Osteoblast (primary cell): ENCODE data around the gene TAPBP. TPM values are rescaled to one million over a fixed set of nuclear protein-coding genes. Genes with fewer than 3 reads are reported as not detected.

Source experiments
- DNase-seq: peaks from one replicate; pipeline ENCODE4 v3.0.0; 2011; ENCODE audit warnings: low spot score, mixed read lengths; ENCODE audit not compliant: insufficient read length; ENCODE audit errors: missing footprints
- H2AFZ ChIP-seq: 2 replicates; pipeline ENCODE4 v1.6.0; 2011; ENCODE audit warnings: mild to moderate bottlenecking, low read length
- H3K27ac ChIP-seq: 2 replicates; pipeline ENCODE4 v1.5.1; 2011; ENCODE audit warnings: mild to moderate bottlenecking, low read depth, low read length, moderate library complexity
- H3K27me3 ChIP-seq: 2 replicates; pipeline ENCODE4 v1.6.0; 2012; ENCODE audit warnings: mild to moderate bottlenecking, control low read depth, inconsistent platforms, low read length, moderate library complexity; ENCODE audit not compliant: insufficient read depth
- H3K36me3 ChIP-seq: 2 replicates; pipeline ENCODE4 v1.5.1; 2011; ENCODE audit warnings: mild to moderate bottlenecking, low read length, control low read depth, moderate library complexity; ENCODE audit not compliant: insufficient read depth
- H3K4me1 ChIP-seq: 2 replicates; pipeline ENCODE4 v1.5.1; 2011; ENCODE audit warnings: mild to moderate bottlenecking, low read length, control low read depth, moderate library complexity; ENCODE audit not compliant: insufficient read depth
- H3K4me2 ChIP-seq: 2 replicates; pipeline ENCODE4 v1.6.0; 2011; ENCODE audit warnings: mild to moderate bottlenecking, low read length; ENCODE audit not compliant: insufficient read depth
- H3K4me3 ChIP-seq: fragments of 200-600 bp; sonication (generic); 3 replicates; pipeline ENCODE4 v1.5.1; 2012; ENCODE audit warnings: mild to moderate bottlenecking, low read length, inconsistent platforms; ENCODE audit not compliant: insufficient read depth
- H3K79me2 ChIP-seq: 2 replicates; pipeline ENCODE4 v1.6.0; 2012; ENCODE audit warnings: mild to moderate bottlenecking, low read length, control low read depth, inconsistent platforms; ENCODE audit not compliant: insufficient read depth
- H3K9me3 ChIP-seq: 2 replicates; pipeline ENCODE4 v1.5.1; 2011; ENCODE audit warnings: low read depth, low read length, control low read depth
- H4K20me1 ChIP-seq: 2 replicates; pipeline ENCODE4 v1.6.0; 2012; ENCODE audit warnings: mild to moderate bottlenecking, low read length, control low read depth; ENCODE audit not compliant: insufficient read depth
- total RNA-seq: library from RNA; depleted of rRNA; stranded (reverse); fragments of >200 nt; gene quantifications from 2 replicates; pipeline ENCODE4 v1.2.3, GENCODE V29; 2012
- TF ChIP-seq, protein P1 (sequence below): IDR thresholded peaks from 2 replicates; pipeline ENCODE4 v1.5.1; 2011; ENCODE audit warnings: mild to moderate bottlenecking, low read depth, low read length, moderate library complexity; ENCODE audit errors: extremely low read depth

The TAPBP gene
- total RNA-seq, 1 donor: 92.6 TPM

DNA sequence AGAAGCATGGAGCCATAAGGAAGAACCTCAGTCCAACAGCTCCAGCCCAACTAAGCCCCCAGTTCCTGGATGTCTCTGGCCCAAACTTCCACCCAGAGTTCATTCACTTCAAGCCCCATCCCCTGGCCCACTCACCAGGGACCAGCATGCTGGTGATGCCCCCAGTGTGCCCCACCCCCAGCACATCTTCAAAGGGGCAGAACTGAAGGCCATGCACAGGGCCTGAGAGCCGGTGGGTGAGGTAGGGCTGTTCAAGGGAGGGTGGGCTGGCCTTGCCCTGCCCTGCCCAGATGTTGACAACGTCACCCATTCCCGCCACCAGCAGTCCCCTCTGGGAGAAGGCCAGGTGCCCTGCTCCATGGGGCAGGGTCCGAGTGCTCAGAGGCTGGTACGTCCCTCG lies 33.3 kb downstream of the TAPBP start:
- peak; percentile 32 for DNase-seq
- H3K27me3 ChIP-seq: no peaks in the 10 kb centered on the region
- peaks cover 23% of the 10 kb centered on the region for H4K20me1 ChIP-seq
- peaks cover 67% of the 10 kb centered on the region for H3K36me3 ChIP-seq
- H3K9me3 ChIP-seq: no peaks in the 10 kb centered on the region
- H3K27ac ChIP-seq: no peak overlapping the region
- peaks cover 4% of the 10 kb centered on the region for H3K79me2 ChIP-seq
- H3K4me2 ChIP-seq: no peak overlapping the region
- H3K4me3 ChIP-seq: no peak overlapping the region
- H2AFZ ChIP-seq: no peak overlapping the region
- peaks cover 13% of the 10 kb centered on the region for H3K4me1 ChIP-seq
- TF ChIP-seq, protein P1, sequence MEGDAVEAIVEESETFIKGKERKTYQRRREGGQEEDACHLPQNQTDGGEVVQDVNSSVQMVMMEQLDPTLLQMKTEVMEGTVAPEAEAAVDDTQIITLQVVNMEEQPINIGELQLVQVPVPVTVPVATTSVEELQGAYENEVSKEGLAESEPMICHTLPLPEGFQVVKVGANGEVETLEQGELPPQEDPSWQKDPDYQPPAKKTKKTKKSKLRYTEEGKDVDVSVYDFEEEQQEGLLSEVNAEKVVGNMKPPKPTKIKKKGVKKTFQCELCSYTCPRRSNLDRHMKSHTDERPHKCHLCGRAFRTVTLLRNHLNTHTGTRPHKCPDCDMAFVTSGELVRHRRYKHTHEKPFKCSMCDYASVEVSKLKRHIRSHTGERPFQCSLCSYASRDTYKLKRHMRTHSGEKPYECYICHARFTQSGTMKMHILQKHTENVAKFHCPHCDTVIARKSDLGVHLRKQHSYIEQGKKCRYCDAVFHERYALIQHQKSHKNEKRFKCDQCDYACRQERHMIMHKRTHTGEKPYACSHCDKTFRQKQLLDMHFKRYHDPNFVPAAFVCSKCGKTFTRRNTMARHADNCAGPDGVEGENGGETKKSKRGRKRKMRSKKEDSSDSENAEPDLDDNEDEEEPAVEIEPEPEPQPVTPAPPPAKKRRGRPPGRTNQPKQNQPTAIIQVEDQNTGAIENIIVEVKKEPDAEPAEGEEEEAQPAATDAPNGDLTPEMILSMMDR: no peak

- TF ChIP-seq, protein P1: peak; percentile 78
- Histone ChIP-seq H3K27me3 (no peaks in the 10 kb centered on the region), H4K20me1 (peaks cover 28% of the 10 kb centered on the region), H3K9me3 (no peaks in the 10 kb centered on the region), H3K27ac (no peak overlapping the region), H3K36me3 (peaks cover 72% of the 10 kb centered on the region), H3K4me1 (peaks cover 18% of the 10 kb centered on the region), H3K79me2 (peaks cover 9% of the 10 kb centered on the region), H3K4me3 (no peak overlapping the region), H3K4me2 (no peak overlapping the region), H2AFZ (no peak overlapping the region)
- DNase-seq: peak; percentile 91
Observed at GRCh38 chr6:33279971-33280511, 33.8 kb downstream of the TAPBP start.

DNA sequence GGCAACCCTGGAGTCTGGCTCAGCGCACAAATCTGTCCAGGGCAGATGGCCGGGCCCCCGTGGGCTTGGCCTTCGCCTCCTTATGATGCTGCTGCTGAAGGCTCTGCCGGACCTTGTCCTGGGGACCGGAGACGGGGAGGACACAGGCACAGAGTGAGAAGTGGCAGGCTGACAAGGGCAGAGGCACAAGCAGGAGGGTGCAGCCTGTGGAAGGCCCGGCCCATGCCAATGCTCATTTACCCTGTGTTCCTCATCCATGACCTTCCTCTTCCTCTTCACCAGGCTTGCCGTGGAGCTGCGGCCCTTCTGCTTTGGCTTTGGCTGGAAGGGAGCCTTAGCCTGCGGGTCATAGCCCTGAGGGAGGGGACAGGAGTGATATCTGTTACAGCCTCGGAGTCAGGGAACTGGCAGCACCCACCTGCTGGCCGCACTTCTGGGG lies 34.6 kb downstream of the TAPBP start:
- H3K4me2 ChIP-seq: no peak overlapping the region
- H3K4me1 ChIP-seq: peaks cover 25% of the 10 kb centered on the region
- H3K9me3 ChIP-seq: no peaks in the 10 kb centered on the region
- H4K20me1 ChIP-seq: peaks cover 36% of the 10 kb centered on the region
- peak; percentile 30 for DNase-seq
- H3K27ac ChIP-seq: no peak overlapping the region
- TF ChIP-seq, protein P1: no peak
- H2AFZ ChIP-seq: no peak overlapping the region
- H3K27me3 ChIP-seq: no peaks in the 10 kb centered on the region
- no peak overlapping the region for H3K4me3 ChIP-seq
- H3K36me3 ChIP-seq: peaks cover 72% of the 10 kb centered on the region
- peaks cover 16% of the 10 kb centered on the region for H3K79me2 ChIP-seq

- Histone ChIP-seq H3K9me3 (no peaks in the 10 kb centered on the region), H4K20me1 (peaks cover 41% of the 10 kb centered on the region), H3K4me2 (no peak overlapping the region), H3K79me2 (peaks cover 21% of the 10 kb centered on the region), H3K27me3 (no peaks in the 10 kb centered on the region), H3K4me1 (peaks cover 30% of the 10 kb centered on the region), H3K36me3 (peaks cover 74% of the 10 kb centered on the region), H2AFZ (no peak overlapping the region), H3K27ac (no peak overlapping the region), H3K4me3 (no peak overlapping the region)
- TF ChIP-seq, protein P1: no peak
- DNase-seq: peak; percentile 85
Observed at GRCh38 chr6:33278810-33279209, 35.1 kb downstream of the TAPBP start.
